ENCODE measurements around the gene DAAM2.

The DAAM2 gene

GRCh38 chr6:39936857-39937256, 144.7 kb downstream of the DAAM2 start:
- DNase-seq, result no peak

- DNase-seq, result no peak
These were observed 145.6 kb downstream of the DAAM2 start for GRCh38 chr6:39937686-39938333.

DNA sequence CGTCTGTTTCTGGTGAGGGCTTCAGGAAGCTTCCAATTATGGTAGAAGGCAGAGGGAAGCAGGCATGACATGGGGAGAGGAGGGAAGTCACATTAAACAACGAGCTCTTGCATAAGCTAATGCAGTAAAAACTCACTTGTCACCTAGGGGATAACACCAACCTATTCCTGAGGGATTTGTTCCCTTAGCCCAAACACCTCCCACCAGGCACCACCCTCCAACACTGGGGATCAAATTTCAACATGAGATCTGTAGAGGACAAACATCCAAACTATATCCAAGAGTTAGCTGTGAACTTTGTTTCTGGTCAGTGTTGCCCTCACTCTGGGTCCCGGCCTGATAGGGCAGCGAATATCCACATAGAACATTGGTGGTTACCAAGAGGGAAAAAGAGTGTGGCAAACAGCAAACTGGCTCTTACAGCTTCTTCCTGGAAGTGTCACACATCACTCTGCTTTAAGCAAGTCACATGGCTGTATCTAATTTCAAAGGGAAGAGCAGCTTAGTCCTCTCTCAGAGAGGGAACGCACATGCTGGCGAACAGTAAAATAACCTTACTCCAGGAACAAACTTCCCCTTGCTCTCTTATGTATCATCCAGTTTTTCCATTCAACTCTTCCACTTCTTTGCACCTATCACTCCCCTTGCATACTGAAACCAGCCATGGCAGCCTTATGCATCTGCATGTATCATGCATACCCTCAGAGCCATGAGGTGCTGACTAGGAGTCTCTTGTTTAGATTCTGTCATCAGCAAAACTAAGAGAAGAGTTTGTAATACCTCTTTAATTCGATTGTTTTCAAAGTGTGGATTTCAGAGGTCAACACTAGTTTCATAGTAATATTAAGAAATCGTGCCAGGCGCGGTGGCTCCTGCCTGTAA, 146.8 kb downstream of the DAAM2 start:
- no peak for DNase-seq

- no peak for DNase-seq
These were observed 149.0 kb downstream of the DAAM2 start for GRCh38 chr6:39941138-39941537.

- no peak for DNase-seq
These were observed 149.6 kb downstream of the DAAM2 start for GRCh38 chr6:39941820-39942219.

DNA sequence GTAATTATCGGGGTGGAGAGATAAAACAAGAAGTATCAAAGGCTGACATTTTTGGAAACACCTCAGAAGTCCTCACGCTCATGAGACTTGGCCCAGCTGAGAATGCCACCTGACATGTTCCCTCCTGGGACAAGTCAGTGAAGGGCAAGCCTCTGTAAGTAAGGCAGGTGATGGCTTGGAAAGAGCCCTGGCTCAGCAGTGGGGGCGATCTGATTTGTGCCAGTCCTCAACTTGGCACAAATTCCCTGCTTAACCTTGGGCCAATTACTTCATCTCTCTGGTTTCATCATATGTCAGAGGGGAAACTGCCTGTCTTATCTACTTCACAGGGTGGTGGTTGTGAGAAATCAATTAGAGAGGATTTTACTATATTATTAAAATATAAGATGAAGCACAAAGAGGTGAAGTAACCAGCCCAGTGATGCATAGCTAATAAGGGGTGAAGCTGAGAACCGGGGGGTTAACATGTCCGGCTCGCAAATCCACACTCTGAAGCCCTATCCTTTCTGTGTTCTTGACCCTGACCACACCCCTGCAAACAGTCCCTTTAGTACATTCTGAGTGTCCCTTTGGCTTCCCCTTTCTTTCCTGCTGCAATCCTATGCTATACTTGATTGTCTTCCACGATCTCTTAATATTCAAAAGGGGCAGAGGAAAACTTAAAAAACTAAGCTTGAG, 150.9 kb downstream of the DAAM2 start:
- DNase-seq, result no peak

- no peak for DNase-seq
These were observed 153.4 kb downstream of the DAAM2 start for GRCh38 chr6:39945626-39946025.

- no peak for DNase-seq
These were observed 155.5 kb downstream of the DAAM2 start for GRCh38 chr6:39947611-39948068.

GRCh38 chr6:39948199-39948791, 156.1 kb downstream of the DAAM2 start:
- no peak for DNase-seq

- DNase-seq, result no peak
These were observed 158.0 kb downstream of the DAAM2 start for GRCh38 chr6:39950125-39950720.

GRCh38 chr6:39951191-39951590, 159.0 kb downstream of the DAAM2 start:
- DNase-seq, result no peak

DNA sequence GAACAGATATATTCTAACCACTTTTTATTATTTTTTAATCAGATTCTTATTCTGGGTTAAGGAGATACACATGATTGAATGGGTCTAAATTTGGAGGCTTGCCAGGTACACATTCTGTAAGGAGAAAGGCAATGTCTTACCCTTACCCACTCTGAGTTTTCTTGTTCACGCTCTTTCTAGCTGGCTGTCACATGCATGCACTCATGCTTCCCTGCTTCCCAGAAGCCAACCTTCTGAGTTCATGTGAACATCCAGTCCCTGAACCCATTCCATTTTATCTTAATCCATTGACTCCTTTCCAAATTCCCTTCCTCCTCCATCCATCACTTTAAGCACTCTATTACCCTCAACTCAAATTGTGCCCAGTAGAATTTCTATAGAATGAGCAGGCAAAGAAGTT, 159.5 kb downstream of the DAAM2 start:
- no peak for DNase-seq

- no peak for DNase-seq
These were observed 160.0 kb downstream of the DAAM2 start for GRCh38 chr6:39952167-39952566.

- no peak for DNase-seq
These were observed 161.0 kb downstream of the DAAM2 start for GRCh38 chr6:39953076-39953618.
